ENCODE results near the gene ZNF488. TPM values are rescaled to one million over a fixed set of nuclear protein-coding genes. Genes with fewer than 3 reads are reported as not detected.

Gene ZNF488
- total RNA-seq, 1 donor from 2014 or later: 1.8 TPM

DNA sequence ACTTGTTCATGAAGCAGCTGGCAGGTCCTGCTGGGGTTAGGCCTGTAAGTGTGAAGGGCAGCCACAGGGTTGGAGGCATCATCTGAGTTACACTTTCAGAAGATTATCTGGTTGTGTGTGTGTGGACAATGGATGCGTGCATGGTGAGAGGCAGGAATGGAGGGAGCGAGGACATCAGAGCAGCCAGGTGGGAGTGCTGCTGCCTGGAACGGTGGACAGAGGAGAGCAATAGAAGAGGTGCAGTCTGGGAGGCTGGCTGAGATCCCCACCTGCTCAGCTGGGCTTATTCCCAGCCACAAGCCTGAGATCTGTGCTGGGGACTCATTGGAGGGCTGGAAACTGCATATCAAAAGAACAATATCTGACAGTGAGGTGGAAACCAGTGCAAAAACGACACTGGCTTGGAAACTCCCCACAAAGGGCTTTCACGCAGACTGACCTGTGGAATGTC, 17.9 kb downstream of the ZNF488 start:
- no peak for DNase-seq (ENCODE audit: low spot score)

DNA sequence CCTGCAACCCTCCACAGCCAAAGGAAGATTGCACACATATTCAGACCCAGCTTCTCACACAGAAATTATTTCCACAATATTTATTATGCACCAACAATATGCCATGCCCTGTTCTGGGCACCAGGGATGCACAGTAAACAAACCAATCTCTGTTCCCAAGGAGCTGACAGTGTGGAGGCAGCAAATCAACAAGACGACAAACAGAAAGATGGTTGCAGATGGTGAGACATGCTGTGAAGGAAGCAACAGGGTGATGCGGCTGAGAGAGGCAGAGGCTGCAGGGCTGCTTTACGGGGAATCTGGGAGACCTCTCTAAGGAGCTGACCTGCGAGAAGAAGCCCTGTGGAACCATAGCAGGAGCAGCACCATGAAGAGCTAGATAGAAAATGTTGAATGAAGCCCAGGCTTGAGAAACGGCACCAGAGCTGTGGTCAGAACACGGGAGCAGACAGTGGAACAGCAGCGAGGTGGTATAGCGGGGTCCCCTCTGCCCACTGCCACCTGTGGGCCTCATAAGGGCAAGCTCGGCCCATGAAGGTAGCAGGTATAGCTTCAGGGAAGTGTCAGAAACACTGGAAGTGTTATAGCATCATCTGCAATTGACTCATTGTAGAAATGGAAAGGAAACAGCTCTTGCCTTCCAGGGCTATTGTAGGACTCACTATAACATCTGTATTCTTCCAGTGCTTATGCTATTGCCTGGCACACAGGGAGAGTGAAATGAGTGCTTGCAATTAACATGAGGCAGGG, 18.5 kb downstream of the ZNF488 start:
- no peak for DNase-seq (ENCODE audit: low spot score)

DNA sequence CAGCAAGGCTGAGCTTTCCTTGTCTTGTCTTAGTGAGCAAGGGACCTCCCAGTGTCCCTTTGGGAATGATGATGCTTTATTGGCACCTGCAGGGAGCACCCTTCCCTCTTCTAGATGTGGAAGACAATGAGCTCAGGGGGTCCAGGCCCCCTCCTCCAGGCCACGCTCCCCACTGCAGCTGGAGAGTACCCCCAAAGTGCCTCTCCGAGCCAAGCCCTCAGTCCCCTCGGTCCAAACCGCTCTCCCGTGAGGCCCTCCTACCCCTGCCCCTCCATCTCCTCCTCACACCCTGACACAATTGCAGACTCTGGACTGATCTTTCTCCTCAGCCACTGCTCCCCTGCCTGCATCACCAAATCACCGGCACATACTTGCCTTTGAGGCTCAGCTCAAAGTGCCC, 19.2 kb downstream of the ZNF488 start:
- no peak for DNase-seq (ENCODE audit: low spot score)

DNA sequence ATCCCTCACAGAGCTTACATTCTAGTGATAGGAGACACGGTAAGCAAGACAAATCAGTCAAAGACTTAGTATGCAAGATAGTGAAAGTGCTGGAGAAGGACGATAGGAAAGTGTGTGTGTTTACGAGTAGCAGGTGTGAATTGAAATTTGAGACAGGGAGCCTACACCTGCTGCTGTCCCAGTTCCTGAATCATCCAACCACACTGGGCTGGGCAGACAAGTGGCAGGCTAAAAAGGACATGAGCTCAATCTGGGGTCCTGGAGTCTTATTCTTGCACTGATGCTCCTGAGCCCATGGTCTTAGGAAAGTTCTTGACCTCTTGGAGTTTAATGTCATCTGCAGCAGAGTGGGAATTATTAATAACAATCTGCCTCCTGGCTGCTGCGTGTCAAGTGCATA, 19.7 kb downstream of the ZNF488 start:
- no peak for DNase-seq (ENCODE audit: low spot score)

DNA sequence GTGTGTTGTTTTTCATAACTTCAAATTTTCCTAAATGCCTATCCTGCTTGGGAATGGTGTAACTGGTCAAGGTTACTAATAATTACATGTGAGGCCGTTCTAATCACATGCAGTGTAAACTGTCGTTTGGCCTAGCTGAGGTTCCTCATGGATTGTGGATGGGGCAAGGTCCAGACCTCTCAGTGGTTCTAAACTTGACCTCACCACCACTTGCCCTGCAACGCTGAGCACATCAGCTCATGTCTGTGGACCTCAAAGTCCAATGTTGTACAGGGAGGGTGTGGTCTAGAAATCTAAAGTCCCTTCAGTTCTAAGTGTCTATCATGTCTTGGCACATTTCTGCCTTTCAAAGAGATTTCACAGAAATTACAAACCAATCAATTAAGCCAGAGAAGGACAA, 20.3 kb downstream of the ZNF488 start:
- DNase-seq (ENCODE audit: low spot score): no peak

DNA sequence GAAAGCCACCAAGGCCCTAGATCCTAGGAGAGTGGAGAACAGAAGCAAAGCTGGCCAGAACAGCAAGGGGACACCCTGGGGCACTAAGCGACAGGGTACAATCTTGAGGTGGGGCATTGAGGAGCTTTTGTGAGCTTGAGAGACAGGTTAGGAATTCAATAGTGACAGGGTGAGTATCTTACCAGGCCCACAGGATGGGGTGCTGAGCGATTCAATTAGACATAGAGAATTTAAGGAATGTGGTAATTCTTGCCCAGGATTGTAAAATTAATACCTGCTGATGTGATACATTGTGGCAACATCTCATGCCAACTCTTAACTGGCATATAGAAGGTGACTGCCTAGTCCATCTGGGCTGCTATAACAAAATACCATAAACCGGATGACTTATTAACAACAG, 21.9 kb downstream of the ZNF488 start:
- DNase-seq (ENCODE audit: low spot score): no peak

DNA sequence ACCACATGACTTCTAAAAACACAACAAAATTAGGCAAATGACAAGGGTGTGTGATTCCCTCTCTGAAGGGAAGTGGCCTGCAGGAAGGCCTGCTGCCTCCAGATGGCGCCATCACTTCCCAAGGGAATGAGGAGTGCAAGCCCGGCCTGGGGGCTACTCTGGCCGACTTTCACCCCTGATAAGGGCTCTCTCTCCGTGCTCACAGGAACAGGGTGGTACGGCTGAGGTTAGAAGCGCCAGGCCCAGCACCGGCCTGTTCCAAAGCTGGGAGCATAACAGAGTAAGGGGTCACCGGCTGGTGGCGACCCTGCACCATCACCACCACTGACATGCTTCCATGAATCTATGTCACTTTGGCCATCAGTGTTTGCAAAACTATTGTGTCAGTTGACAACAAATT, 22.8 kb downstream of the ZNF488 start:
- DNase-seq (ENCODE audit: low spot score): no peak

DNA sequence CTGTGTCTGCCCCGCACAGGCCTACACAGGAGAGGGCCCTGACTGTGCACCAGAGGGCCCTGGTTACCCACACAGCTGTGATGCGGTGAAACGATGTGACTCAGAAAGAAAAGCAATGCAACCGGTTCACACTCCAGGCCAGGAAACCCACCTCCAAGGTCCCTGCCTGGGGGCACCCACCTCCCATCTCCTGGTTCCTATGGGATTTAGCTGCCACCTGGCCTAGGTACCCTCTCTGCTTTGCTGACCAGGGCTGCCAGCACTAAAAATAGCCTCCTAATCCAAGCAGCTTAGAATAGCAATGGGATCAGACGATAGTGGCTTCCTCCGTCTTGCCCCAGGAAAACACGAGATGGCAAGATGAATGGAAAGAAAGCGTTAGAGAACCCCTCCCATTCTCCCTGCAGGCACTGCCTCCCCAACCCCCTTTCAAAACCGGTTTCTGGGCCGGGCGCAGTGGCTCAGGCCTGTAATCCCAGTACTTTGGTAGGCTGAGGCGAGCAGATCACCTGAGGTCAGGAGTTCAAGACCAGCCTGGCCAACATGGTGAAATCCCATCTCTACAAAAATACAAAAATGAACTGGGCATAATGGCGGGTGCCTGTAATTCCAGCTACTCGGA, 23.6 kb downstream of the ZNF488 start:
- DNase-seq (ENCODE audit: low spot score): no peak

DNA sequence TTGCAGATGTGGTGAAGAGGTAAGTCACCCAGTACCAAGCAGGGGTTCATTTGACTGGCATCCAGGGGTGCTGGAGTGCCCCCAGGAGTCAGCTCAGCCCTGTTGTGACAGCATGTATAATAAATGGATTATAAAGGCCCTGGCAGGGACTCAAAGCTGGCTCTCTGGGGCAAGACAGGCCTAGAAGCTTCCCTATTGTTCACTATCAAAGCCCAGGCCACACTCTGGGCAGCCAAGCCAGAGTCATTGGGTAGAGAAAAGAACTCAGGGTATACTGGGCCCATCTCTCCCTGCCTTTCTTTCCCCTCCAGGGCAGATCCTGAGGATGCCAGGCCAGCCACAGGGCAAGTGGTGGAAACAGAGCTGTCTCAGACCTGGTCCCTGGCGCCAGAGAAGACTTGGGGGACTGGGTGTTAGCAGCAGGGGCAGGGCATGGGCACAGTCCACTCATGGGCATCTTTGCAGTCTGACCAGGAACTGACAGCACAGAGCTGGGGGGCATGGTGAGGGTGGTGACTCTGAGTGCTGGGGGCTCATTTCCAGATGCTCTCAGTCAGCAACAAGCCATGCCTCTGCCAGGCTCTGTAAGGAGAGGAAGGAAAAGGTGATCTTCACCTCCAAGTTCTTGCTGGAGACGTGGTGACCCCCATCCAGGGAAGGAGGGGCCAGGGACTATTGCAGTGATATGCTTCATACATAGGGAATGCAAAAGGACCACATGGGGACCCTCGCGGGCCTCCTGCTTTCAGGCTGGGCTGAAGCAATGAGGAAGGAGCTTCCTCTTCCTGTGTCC, 24.3 kb downstream of the ZNF488 start:
- DNase-seq (ENCODE audit: low spot score): no peak

DNA sequence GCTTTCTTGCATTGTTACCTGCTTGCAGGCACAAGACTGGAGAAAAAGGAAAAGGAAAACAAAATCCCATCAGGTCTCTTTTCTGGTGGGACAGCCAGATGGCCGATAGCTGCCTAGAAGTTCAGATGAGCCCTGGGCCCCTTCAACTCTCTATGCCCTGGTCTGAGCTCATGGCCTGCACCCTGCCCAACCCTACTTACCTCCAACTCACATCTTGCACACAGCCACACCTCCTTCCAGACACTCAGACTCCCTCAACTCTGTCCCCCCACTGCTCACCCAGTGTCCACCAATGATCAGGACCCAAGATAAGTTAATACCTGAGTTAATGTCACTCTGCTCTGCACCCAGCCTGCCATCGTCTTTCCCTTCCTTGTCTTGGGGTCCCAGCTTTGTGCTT, 25.0 kb downstream of the ZNF488 start:
- DNase-seq (ENCODE audit: low spot score): no peak

DNA sequence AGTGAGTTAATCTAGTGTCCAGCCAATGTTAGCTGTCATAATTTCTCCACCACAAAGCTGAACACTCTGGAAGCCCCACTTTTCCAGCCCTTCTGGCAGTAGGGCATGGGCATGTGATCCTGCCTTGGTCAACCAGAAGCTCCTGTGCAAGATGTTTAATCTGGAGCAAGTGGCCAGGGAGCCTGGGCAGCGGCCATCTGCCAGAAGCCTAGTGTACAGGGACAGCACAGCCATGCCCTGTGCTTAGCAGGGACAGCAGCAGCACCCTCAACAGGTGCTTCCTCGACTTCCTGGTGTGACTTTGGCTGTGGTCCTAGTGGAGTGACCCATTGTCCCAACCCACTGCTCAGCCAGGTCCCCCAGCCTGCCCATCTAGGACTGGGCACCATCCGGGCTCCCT, 25.6 kb downstream of the ZNF488 start:
- DNase-seq (ENCODE audit: low spot score): no peak

DNA sequence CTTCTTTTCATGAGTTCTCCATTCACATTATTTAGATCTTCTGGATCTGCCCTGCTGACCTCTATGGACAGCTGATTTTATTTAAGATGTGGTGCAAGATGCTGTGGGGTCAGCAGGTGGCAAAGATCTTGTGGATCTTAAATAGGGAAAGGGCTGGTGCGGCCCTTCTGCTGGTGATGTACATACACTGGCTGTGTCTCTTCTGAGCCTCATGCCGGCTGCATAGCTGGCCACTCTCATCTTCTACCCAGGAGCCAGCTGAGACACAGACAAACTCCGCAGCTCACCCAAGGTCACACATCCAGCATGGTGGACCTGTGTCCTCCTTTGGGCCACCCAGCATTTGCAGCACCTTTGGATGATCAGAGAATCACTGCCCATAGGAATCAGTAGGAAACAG, 26.2 kb downstream of the ZNF488 start:
- DNase-seq (ENCODE audit: low spot score): no peak

DNA sequence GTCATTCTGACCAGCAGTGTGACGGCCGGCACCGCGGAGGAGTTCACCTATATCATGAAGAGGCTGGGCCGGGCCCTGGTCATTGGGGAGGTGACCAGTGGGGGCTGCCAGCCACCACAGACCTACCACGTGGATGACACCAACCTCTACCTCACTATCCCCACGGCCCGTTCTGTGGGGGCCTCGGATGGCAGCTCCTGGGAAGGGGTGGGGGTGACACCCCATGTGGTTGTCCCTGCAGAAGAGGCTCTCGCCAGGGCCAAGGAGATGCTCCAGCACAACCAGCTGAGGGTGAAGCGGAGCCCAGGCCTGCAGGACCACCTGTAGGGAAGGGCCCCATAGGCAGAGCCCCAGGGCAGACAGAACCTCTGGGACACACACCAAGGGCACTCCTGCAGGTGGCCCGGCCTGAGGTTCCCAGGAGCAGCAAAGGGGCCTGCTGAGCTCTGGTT, 26.9 kb downstream of the ZNF488 start:
- no peak for DNase-seq (ENCODE audit: low spot score)

DNA sequence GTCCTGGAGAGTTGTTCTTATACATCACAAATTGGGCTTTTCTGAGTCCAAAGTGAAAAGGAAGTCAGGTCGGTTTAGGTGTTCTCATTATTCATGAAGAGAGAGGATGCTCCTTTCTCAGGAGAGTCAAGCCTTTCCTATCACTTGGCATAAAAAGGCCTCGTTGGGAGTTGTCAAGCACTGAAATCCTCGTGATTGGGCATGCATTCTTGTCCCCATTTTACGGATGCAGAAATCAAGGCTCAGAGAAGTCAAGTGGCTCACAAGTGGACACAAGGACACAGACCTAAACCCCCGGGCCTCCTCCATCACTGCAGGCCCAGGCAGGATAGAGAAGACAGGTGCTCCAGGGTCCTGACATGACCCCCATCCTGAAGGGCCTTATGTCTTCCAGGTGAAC, 27.4 kb downstream of the ZNF488 start:
- DNase-seq (ENCODE audit: low spot score): no peak

DNA sequence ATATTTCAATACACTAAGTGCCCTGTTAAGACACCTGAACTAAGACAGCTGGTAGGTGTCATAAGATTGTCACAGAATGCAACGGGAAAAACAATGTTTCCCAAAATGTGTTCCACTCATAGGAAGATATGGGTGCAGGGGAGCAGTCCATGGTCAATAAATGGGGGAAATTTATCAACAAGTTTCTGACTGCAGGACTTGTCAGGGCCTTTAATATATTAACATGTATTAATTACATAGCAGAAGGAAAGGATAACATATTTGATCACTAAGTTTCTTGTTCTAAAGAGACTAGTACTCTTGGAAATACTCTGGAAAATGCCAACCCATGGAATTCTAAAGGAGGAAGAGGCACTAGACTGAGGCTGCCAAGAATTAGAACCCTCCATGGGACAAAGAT, 29.2 kb downstream of the ZNF488 start:
- DNase-seq (ENCODE audit: low spot score): no peak

DNA sequence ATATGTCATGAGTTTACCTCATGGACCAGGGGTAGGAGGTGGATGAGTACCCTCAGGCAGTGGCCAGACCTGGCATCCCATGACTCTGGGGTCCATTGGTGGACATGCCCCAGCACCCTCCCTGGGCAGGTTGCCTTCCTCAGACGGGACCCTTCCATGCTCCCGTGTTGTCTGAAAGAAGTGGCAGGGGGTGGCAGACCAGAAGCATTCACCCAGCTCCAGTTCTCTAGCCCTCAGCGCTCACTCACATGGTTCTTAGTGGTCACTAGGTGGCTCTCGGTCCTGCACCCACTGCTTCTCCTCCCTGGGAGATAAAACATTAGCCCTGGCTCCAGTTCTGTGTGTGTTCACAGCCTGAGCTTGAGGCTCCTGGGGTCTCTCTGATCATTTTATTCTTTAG, 29.9 kb downstream of the ZNF488 start:
- no peak for DNase-seq (ENCODE audit: low spot score)

DNA sequence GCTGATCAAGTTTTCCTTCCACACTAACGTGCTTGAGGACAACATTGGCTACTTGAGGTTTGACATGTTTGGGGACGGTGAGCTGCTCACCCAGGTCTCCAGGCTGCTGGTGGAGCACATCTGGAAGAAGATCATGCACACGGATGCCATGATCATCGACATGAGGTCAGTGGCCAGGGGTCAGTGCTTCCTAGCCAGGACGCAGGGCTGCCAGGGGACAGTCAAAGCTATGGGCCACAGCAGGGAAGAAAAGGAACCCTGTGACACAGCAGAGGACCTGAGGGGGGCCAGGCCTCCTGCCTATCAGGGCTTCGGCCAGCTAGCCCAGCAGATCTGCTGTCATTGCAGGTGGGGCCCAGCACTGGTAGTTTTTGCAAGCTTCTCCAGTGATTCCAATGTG, 30.7 kb downstream of the ZNF488 start:
- DNase-seq (ENCODE audit: low spot score): no peak

DNA sequence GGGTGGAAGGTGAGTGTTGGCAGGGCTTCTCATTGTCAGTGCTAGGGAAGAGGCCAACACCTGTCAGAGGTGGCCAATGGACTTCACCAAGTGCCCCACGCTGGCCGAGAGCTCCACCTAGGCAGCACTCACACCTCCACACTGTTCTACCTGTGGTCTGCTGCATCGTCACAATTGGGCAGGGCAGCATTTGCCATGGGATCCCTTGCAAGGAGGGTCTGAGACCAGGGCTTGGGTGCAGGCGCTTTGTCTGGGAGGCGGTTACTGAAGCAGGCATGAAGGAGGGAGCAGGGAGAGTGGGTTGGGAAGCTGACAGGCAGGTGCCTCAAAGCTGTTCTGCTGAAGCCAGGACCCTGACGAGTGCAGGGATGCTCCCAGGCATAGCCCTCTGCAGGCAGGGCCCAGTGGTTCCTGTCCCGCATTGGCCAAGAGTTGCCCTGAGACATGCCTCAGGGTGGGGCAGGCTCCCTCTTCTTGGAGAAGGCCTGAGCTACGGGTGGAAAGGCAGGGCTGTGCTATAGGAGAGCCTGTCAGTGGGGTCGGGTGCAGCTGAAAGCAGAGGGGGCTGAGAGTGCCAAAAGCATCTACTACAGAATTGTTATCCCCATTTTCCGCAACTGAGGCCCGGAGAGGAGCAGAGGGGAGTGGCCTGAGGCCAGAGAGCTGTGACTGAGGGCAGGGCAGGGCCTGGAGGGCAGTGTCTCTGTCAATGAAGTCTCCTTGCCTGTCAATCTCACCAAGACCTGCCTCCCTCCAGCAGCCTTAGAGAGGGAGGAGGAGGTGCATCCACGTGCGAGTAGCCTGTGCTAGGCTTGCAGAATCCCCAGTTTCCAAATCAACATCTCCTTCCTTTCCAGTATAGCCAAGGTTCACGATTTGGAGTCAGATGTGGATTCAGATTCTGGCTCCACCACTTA, 31.9 kb downstream of the ZNF488 start:
- no peak for DNase-seq (ENCODE audit: low spot score)

DNA sequence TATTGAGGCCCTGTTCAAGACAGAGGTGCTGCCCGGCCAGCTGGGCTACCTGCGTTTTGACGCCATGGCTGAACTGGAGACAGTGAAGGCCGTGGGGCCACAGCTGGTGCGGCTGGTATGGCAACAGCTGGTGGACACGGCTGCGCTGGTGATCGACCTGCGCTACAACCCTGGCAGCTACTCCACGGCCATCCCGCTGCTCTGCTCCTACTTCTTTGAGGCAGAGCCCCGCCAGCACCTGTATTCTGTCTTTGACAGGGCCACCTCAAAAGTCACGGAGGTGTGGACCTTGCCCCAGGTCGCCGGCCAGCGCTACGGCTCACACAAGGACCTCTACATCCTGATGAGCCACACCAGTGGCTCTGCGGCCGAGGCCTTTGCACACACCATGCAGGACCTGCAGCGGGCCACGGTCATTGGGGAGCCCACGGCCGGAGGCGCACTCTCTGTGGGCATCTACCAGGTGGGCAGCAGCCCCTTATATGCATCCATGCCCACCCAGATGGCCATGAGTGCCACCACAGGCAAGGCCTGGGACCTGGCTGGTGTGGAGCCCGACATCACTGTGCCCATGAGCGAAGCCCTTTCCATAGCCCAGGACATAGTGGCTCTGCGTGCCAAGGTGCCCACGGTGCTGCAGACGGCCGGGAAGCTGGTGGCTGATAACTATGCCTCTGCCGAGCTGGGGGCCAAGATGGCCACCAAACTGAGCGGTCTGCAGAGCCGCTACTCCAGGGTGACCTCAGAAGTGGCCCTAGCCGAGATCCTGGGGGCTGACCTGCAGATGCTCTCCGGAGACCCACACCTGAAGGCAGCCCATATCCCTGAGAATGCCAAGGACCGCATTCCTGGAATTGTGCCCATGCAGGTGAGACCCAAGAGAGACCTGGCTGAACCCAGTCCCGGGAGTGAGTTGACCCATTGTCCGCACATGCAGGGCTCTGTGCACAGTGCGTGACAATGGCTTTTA, 33.1 kb downstream of the ZNF488 start:
- DNase-seq (ENCODE audit: low spot score): no peak

DNA sequence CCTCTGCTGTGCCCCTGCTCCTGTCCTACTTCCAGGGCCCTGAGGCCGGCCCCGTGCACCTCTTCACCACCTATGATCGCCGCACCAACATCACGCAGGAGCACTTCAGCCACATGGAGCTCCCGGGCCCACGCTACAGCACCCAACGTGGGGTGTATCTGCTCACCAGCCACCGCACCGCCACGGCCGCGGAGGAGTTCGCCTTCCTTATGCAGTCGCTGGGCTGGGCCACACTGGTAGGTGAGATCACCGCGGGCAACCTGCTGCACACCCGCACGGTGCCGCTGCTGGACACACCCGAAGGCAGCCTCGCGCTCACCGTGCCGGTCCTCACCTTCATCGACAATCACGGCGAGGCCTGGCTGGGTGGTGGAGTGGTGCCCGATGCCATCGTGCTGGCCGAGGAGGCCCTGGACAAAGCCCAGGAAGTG, 34.1 kb downstream of the ZNF488 start:
- no peak for DNase-seq (ENCODE audit: low spot score)
